Suppressor macrophage treated with lipopolysaccharide for 1 hour (primary cell): ENCODE measurements around the gene FNDC7.
"Not testable (repeated sequence)": the region's sequence is repeated elsewhere in the genome, so short reads cannot be mapped to it uniquely, and the experiment has no call there.

Source experiments
- DNase-seq, 3 donors: peaks; one replicate each; pipeline ENCODE4 v3.0.0-alpha.2; 2020 to 2022

The FNDC7 gene

DNA sequence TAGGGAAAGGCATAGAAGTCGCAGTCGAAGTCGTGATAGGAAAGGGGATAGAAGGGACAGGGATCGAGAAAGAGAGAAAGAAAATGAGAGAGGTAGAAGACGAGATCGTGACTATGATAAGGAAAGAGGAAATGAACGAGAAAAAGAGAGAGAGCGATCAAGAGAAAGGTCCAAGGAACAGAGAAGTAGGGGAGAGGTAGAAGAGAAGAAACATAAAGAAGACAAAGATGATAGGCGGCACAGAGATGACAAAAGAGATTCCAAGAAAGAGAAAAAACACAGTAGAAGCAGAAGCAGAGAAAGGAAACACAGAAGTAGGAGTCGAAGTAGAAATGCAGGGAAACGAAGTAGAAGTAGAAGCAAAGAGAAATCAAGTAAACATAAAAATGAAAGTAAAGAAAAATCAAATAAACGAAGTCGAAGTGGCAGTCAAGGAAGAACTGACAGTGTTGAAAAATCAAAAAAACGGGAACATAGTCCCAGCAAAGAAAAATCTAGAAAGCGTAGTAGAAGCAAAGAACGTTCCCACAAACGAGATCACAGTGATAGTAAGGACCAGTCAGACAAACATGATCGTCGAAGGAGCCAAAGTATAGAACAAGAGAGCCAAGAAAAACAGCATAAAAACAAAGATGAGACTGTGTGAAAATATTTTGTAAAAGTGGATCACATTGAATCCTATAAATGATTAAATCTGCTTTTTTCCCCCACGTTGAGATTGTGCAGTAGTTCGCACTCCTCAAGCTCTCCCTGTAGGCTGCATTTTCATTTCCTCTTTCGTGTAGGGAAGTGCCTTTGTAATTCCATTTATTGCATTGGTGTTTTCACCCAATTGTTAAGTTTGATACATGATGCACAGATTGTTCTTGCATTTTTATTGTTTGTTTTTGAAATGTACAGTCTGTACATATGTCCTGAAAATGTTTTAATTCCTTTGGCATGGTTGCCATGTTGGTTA, 13.1 kb upstream of the FNDC7 start:
- DNase-seq, result peak; percentile 61 to 72 (median 72)

DNA sequence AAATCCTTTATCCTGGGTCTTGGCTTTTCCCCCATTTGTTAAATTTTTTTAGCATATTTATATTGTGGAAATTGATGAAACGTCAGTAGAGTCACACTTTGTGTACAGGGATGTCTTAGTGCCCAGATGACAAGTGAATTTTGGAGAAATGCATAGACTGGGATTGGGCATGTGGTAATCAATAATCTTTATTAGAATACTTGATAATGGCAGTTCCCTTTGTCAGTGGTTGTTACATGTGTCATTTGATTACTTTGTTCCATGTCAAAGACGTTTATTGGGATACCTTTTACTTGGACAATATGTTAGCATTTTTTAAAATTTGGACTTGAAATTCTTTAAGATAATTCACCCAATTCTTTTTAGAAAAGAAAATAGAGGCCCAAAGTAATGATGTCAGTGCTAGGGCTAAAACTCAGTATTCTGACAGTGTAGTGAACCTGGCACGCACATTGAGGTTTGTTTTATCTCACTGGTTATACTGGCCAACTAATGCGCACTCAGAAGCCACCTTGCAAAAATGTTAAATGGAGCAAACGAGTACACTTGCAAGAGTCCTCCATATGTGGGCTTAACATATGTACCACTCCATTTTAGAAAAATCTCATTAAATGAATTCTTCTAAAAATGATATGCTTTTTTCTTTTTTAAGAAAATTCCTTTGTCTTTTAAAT, 11.4 kb upstream of the FNDC7 start:
- no peak for DNase-seq

DNA sequence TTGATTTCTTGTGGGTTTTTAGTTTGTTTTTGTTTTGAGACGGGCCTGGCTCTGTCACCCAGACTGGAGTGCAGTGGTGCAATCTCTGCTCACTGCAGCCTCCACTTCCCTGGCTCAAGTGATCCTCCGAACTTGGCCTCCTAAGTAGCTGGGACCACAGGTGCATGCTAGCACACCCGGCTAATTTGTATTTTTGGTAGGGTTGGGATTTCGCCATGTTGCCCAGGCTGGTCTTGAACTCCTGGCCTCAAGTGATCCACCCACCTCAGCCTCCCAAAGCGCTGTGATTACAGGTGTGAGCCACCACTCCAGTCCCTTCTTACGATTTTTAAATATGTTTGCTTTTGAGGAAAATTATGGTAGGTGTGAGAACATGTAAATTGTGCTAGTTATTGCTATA, 10.6 kb upstream of the FNDC7 start:
- DNase-seq, result not testable (repeated sequence)

DNA sequence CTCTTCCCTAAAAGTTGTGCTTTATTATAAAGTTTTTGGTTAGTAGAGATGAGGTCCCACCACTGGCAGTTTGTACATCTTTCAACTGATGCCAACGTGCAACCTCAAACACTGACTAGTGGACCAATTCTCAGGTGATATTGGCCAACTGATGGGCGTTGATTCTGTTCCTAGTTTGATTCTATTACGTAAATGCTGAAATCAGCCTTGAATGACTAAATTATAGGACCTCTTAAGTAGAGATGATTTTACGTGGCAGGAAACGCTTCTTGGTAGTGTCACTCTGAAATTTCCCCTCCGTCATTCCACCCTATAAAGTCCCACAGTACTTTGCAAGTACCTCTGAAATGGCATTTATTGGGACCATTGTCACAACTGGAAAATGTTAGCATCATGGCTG, 8.8 kb upstream of the FNDC7 start:
- peak in 2 of 3 donors; percentile 27 to 49 for DNase-seq

DNA sequence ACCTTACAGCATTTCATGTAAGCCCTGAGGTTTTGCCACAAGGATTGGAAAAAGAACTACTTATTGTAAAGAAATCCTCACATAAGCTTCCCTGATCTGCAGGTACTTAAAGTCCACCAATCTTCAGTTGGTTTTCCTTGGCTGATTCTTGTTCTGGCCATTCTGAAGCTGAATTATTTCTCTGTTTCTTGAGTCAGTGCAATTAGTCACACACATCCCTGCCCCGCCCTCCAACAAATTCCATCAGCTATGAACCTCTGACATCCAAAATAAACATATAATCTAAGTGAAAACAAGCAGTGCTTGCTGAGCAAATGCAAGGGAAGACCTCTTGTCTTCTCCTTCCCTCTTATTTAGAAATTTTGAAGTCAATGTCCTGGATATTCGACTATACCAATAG, 8.2 kb upstream of the FNDC7 start:
- DNase-seq, result no peak

DNA sequence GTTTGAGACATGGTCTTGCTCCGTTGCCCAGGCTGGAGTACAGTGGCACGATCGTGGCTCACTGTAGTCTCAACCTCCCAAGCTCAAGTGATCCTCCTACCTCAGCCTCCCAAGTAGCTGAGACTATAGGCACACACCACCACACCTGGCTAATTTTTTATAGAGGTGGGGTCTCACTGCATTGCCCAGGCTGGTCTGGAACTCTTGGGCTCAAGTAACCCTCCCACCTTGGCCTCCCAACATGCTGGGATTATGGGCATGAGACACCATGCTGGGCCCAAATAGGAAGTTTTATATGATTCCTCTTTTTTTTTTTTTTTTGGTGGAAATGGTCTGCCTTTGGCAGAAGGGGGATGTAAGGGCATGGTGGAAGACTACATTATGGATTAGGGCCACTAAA, 6.1 kb upstream of the FNDC7 start:
- DNase-seq, result no peak

DNA sequence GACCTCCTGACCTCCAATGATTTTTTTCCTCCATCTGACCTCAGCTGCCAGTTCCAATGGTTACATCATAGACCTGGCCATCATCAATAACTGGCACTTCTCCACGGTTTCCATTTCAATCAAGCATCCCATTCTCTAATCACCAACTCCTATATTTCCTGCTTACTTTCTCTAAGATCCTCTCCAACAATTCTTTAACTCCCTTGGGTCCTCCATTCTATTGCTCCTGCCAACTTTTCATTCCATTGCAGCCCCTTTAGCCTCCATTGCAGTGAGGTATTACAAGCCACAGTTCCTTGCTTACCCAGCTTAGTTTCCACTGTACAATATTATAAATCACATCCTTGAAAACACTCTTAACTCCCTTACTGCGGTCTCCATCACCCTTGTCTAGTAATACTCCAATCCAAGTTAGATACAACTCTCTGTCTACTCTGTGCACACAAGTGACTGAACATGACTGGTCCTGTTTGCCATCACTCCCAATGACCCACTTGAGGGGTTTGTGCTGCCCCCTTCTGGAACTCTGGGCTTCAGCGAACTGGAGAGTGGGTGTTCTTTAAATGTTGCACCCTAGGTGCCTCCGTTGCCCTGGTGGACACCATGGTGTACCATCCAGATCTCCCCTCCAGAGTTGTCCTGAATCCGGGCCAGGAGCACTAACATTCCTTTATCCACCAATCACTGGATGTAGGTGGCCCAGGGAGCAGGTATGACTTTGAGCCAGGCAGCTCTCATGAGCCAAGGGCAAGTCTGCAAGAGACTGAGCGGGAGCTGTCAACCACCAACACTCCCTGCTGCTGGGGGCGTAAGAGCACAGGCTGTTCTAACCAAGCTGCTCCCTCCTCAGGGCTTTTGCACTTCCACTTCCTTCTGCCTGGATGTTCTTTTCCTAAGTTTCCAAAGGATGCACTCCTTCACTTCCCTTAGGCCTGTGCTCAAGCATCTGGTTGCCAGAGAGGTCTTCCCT, 3.7 kb upstream of the FNDC7 start:
- DNase-seq, result peak; percentile 49 to 59 (median 50)

DNA sequence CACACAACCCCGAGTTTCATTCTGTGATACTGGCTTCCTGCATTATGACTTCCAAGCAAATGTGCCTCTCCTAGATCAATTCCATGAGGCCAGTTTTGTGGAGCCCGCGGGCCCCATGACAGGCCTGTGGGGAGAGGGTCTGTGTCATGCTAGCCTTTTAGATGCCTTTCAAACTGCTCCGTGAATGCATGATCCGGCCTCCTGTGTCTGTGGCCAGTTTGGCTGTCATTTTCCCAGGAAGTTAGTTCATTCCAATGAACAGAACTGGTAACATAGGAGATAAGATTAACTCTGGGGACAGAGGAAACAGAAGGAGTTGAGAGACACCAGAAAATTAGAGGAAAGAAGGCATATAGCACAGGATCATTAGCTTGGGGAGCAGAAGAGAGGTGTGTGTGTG, 3.2 kb downstream of the FNDC7 start:
- no peak for DNase-seq

DNA sequence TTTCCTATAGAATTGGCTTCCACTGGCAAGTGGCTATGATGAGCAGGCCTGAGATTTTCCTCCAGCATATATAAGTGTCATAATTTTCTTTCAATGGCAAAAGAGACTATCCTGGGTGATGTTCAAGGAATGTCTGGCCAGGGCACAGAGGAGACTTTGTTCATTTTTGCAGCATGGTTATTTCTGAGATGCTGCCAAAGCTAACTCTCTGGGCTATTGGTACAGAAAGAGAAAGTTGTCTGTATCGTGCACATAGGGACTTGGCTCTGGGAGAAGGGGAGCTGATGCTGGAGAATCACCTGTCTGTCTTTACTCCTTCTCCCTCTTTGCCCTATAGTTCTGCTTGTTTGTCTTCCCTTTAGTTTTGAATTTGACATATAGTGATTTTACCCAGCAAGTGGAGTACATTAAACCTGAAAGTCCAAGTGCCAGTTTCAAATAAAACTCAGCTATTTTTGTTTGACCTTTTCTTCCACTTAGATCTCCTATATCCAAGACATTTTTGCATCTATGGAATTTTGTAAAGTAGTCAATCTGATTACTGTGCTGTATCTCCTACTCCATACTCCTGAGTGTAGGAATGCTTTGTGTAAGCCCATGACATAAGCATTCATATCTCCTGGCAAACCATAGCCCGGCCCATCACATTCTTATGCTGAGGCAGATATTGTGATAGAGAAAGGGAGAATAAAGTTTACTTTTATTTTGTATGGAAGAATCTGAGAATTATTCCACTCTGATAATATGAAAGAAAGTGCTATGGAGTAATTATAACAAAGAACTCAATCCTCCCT, 3.9 kb downstream of the FNDC7 start:
- DNase-seq, result no peak

DNA sequence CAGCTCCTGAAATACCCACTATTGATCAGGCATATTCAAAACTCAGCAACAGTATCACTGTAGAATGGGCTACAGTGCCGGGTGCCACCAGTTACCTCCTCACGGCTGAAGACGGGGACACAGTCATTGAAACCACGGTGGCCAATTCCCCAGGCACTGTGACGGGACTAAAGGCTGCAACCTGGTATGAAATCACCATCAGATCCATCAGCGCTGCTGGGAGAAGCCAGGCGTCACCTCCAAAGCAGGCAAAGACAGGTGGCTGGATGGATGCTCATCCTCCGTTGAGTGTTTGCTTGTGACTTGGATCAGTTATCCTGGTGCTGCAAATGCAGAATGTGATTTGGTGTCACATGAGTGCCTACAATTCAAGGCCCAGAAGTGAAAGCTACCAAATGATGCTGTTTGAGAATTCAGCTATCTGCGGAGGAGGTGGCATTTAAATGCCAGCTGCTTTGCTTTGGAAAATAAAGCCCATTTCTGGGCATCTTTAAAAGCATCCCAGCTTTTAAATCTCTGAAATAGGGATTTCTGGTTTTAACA, 5.1 kb downstream of the FNDC7 start:
- no peak for DNase-seq

DNA sequence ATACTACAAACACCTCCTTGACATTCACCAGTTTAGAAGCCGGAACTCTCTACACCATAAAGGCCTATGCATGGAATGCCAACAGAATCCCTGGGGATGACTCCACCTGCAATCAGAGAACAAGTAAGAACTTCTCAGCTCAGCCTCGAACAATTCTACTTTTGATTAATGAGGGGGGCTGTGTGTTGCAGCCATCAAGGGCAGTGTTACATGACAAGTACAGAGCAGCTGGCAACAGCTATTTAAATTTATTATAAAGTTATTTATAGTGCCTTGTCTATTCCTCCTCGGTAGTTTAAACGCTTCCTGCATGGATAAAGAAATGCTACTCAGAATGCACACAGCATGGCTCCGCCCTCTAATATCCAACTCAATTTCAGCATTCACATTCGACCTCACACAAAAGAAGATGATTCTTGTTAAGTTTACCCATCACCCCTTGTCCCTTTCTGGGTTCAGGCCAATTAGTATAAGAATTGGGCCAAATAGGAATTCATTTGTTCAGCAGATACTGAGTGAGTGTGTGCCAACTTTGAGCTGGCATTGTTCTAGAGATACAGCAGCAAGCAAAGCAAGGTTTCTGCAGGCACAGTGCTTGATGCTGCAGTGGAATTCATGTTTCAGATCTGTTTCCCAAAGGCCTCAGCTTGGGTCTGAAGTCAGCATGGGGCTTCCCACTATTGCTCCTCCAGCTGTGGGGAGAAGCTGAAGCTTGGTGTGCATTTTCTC, 6.4 kb downstream of the FNDC7 start:
- no peak for DNase-seq

DNA sequence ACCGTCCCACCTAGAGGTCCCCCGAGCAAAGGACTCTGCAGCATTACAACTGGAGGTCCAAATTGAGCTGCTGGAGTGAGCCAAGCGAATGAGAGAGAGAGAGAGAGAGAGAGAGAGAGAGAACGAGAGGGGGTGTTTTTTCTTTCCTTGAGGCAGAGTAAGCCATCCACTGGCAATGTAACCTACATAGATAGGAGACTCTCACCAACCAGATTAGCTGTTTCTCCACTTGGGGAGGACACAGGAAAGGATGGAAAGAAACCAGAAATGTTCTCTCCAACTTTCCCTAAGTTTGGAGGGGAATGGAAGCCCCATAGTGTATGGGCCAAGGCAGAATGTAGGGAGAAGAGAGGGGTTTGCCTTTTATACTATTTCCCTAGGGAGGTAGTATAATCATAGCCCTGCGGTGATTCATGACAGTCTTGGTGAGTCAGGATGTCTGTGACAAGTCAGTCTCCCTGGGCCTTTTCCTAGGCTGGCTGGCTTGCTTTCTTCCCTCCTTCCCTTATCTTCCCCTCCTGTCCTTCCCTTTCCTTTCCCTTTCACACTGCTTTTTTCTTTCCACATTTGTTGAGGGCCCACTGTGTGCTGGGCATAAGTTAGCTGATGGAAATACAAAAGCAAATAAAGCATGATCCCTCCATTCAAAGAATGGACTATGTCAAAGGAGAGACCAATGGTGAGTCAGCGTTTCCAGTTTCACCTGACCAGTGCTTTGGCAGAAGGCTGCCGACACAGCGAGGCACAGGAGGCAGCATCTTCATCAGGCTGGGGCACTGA, 7.1 kb downstream of the FNDC7 start:
- peak; percentile 50 to 71 (median 64) for DNase-seq

DNA sequence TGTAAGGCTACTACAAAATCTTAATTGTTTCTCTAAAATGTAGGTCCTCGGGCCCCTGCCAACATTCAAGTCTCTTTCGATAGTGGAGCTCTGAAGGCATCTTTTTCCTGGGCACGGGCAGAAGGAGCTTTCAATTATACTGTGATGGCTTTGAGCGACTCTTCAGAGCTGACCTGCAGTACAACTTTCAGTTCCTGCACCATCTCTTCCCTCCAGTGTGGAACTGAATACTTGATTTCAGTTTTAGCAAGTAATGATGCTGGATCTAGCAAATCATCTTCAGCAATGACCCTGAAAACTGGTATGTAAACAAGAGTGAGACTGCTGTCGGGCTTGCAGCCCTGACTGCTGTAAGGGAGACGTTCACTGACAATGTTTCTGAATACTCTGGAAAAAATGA, 9.6 kb downstream of the FNDC7 start:
- no peak for DNase-seq

DNA sequence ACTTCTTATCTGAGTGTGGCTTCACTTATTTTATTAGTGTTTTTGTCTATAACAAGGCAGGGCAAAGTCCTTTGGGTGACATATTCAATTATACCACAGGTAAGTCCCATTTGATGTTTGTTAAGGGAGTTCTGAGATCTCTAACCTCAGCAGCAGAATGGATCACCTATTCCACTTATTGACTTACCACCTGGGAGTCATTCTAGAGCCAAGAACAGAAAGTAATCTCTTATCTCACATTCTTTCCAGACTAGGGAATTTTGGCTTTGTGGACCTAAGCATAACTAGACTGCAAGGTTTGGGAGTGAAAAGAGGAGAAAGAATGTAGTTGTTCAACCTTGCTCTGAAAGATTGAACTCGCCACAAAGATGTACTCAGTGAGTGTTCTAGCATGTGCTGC, 13.2 kb downstream of the FNDC7 start:
- no peak for DNase-seq

DNA sequence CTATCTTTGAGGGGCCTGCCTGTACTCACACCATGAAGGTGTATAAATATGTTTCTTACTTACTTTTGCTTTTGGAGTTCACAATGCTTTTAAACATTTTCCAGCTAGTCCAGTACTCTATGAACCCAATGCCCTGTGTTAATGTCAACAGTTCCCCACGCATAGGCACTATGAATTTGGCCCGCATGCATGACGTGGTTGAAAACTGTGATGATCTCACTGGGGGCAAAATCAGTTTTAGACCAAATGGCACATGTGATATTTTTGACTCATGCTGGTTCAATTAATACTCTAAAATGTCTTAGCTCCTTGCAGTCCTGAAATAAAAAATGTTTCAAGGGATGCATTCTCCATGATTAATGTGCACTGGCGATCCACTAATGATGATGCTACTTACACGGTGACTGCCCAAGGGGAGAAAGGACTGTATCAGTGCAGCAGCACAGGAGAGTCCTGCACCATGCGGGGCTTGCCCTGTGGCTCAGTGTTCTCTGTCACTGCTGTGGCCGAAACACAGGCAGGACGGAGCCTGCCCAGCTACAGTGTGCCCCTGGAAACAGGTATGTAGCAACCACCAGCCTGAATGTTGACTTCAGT, 15.7 kb downstream of the FNDC7 start:
- DNase-seq, result no peak

DNA sequence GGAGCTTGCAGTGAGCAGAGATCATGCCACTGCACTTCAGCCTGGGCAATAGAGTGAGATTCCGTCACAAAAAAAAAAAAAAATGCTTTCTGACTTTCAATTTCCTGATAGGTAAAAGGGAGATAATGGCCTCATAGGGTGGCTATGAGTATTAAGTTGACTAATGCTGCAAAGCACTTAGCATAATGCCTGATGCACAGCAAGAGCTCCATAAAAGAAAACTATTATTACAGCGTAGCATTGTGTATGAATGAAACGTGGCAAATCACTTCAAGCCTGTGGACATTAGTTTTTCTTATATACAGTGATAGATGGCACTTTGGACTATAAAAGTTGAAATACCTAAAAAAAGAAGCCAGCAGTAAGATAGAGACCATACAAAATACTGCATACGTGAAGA, 16.8 kb downstream of the FNDC7 start:
- DNase-seq, result no peak

DNA sequence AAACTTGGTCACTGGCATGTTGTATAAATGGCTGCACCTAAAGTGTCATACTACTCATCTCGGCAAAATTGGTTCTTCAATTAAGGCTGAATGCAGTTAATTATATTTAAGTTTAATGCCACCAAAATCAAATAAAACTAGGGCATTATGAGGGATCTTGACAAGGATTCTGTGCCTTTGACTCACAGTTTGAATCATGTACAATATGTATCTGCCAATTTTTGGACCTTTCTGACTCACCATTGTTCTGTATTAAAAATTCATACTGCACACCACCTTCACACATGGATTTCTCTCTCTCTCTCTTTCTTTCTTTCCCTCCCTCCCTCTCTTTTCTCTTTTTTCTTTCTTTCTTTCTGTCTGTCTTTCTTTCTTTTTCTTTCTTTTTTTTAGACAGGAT, 19.7 kb downstream of the FNDC7 start:
- no peak for DNase-seq

DNA sequence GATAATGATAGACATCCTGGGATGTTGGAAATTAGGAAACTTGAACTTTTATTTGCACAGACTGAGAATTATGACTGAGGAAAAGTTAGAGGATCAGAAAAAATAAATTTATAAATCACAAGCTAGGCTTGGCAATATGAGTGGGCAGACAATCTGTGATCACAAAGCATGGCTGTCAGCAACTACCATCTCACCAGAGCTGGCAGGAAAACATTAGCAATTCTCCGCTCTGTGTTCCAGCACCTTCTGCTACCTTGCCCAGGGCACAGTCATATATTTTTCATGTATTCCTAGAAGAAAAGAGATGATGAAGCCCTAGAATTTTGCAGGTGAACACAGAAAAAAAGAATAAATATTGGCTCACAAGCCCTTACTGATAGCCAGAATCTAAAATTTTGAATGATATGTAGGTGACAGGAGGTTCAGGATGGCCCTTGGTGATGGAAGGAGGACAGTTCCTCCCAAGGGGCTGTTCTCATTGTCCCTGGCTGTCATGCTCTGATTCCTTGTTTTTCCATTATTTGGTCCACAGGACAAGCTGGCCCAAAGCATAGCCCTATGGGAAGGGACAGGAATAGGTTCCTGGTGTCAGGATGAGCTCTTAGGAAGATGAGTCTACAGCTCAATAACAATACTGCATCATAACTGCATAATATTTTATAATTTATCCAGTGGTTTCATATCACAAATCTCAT, 21.6 kb downstream of the FNDC7 start:
- DNase-seq, result no peak

DNA sequence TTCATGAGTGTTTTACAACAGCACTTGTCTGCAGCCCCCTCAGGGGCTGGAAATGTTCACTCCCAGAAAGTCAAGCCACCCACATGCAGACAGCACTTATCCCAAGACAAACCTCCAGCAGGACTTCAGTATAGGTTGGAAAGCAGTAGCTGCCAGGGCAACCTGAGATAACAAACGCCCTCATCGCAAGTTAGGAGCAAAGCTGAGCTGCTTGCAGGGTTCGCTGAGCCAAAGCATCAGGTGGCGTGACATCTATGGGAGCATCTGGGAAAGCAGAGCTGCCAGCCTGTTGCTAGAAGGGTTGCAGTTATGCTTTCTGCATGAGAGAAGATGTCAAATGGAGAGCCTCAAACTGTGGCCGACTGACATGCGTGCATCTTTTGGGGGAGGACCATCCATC, 29.5 kb downstream of the FNDC7 start:
- DNase-seq, result no peak
